SU-DHL-6 (cell line): Measurements from ENCODE around the gene CDH23.

ENCODE experiments used
- CTCF ChIP-seq: fragments of 200-600 bp; sonication (generic); IDR thresholded peaks from one replicate; pipeline ENCODE4 v1.5.1; 2017; ENCODE audit warnings: antibody characterized with exemption, mild to moderate bottlenecking, low read length, moderate library complexity; ENCODE audit not compliant: insufficient read depth, poor library complexity, severe bottlenecking
- EZH2phosphoT487 ChIP-seq: fragments of 200-600 bp; sonication (generic), shearing (Covaris generic); conservative IDR thresholded peaks from 2 replicates; pipeline ENCODE4 v1.6.1; 2018; ENCODE audit warnings: mild to moderate bottlenecking, antibody characterized with exemption, low read length, moderate library complexity, mixed read lengths

DNA sequence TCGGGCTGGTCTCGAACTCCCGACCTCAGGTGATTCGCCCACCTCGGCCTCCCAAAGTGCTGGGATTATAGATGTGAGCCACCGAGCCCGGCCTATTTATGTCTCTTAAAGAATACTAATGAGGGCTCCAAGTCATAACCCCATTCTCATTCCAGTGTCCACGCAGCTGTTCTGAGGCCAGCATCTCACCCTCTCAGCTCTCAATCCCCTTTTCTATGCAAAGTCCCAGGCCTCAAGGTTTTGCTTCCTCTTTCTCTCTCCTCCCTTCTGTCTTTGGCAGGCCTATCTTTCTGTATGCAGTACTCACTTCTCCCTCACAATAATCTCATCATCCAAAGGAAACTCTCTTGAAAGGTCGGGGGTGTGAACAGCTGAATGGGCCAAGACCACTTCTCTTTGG is 404.6 kb downstream of the CDH23 start:
- TF ChIP-seq CTCF (no peak), EZH2phosphoT487 (no peak)
